Muscle of arm (tissue), 14 donors: Measurements from ENCODE around the gene GMNC. TPM values are rescaled to one million over a fixed set of nuclear protein-coding genes. Genes with fewer than 3 reads are reported as not detected.
"Not testable (repeated sequence)": the region's sequence is repeated elsewhere in the genome, so short reads cannot be mapped to it uniquely, and the experiment has no call there.

Source experiments
- DNase-seq: peaks from one replicate; pipeline ENCODE4 v3.0.0-alpha.2; 2013
- long read RNA-seq, 11 donors: transcript quantifications; one replicate each; lab custom pipeline, GENCODE V29; 2026
- polyA plus RNA-seq, 12 donors: library from polyadenylated mRNA; unstranded; fragments of 120-200 nt; gene quantifications; one replicate each; pipeline ENCODE4 v1.2.1, GENCODE V29; 2013; ENCODE audit not compliant: insufficient read length in 12 of 12

Gene GMNC
- under 1 TPM in 8 of 12 donors, not detected in 4; 0.04 to 0.19 (median 0.10) TPM for polyA plus RNA-seq
- long read RNA-seq, donor 1 = 0 reads
- long read RNA-seq, donor 2, partial matches to known transcripts = 0 of 1 reads
- long read RNA-seq, donor 2, other reads (novel, unspliced or antisense) = 0 of 1 reads
- long read RNA-seq, donor 3 = 0 reads
- long read RNA-seq, donor 4 = 0 reads
- long read RNA-seq, donor 5 = 0 reads
- long read RNA-seq, donor 6 = 0 reads
- long read RNA-seq, donor 7 = 0 reads
- long read RNA-seq, donor 8 = 0 reads
- long read RNA-seq, donor 9 = 0 reads
- long read RNA-seq, donor 10 = 0 reads
- long read RNA-seq, donor 11 = 0 reads

- peak; percentile 41 for DNase-seq
Measured at GRCh38 chr3:190862209-190863118, at the start of gene GMNC. TSS of gene GMNC (minus strand) at chr3:190862694. CDS start at chr3:190862615, 79 bp downstream.

- DNase-seq = no peak
Measured at GRCh38 chr3:190911382-190911781, 48.9 kb upstream of the GMNC start.

DNA sequence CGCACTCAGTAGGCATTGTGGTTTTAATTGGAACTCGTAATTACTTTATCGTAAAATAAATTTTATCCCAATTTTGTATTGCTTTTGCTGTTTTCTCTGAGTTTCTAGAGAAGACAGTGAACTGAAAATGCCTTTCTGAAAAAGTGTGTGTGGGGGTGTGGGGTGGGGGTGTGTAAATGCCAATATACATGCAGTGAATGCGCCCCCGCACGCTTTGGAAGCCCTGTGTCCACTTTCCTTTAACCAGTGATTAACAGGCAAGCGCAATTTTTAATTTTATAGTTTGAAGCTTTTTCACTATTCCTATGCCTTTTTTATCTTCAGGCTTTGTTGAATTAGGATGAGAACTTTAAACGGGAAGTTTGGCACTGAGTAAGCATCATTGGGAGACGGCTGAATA lies 47.4 kb upstream of the GMNC start:
- DNase-seq = no peak

GRCh38 chr3:190903156-190903555 lies 40.7 kb upstream of the GMNC start:
- no peak for DNase-seq

- no peak for DNase-seq
Measured at GRCh38 chr3:190902292-190902691, 39.8 kb upstream of the GMNC start.

DNA sequence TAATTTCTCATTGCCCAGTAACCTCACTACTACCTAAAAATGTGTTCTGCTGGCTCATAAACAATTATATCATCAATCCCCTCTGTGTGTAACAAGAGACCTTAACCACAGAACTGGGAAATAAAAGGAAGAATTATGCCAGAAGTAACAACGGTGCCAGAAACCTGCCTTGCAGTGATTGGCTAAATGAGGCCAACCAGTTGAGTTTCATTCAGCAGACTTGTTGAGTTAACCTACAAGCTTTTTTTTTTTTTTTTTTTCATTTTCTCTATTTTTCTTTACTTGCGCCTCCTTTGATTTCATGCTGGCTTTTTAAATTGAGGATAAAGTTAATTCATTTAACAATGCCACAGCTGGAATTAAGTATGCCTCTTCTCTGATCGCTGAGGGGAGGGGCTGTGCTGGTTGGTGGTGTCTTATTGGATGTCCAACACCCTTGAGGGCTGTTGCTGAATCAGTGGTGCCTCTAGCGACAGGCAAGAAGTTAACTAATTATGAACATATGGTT lies 30.0 kb upstream of the GMNC start:
- DNase-seq = no peak

DNA sequence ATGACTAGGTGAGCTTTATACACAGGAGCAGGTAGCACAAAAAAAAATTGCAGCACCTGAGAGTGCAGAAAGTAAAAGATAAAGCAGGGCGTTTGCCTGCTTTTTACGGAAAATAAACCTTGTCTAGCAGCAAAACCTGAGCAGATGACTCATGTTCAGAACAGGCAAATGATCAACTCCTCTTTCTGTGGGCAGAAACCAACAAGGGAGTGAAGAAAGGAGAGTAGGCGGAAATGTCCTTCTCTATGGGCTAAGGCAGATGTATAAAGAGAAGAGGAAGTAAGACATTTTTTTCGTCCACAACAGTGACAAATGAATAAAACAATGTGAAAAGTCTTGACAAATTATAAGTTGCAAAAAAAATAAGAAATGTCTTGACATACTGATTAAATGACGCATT lies 24.5 kb upstream of the GMNC start:
- no peak for DNase-seq

- DNase-seq = peak; percentile 68
Measured at GRCh38 chr3:190883973-190884832, 21.7 kb upstream of the GMNC start.

DNA sequence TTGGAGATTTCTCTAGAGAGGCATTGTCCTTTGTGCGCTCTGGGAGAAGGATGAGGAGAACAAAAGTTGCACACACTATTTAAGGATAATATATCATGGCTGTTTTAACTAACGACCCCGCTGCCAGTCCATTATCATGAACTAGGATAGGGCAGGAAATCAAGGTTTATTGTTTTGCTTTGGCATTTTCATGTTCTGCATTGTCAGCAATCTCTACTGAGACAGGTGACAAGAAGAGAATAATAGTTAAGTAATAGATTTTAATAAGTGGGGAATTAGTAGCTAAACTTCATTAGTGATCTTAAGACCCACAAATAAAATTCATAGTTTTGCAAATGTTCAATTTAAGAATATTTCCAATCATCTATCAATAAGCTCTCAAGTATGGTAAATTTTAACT lies 20.6 kb upstream of the GMNC start:
- no peak for DNase-seq

DNA sequence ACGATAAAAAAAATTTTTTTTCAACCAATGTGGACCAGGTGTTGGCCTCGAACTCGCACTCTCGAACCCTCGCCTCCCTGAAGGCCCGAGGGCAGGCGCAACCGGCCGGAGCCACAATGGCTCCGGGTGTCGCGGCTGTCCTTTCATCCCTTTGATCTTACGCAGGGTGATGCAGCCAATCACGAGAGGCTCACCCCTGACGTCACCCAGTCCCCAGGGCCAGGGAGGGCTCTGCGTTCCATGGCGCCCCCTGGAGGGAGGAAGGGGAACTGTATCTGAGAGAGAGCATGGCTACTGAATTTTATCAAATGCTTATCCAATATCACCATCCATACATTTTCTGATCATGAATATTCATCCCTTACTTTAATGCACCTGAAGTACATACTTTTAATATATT lies 15.4 kb upstream of the GMNC start:
- no peak for DNase-seq

GRCh38 chr3:190876433-190876832 lies 13.9 kb upstream of the GMNC start:
- not testable (repeated sequence) for DNase-seq

GRCh38 chr3:190875061-190875460 lies 12.6 kb upstream of the GMNC start:
- DNase-seq = not testable (repeated sequence)

- no peak for DNase-seq
Measured at GRCh38 chr3:190870127-190870526, 7.6 kb upstream of the GMNC start.

DNA sequence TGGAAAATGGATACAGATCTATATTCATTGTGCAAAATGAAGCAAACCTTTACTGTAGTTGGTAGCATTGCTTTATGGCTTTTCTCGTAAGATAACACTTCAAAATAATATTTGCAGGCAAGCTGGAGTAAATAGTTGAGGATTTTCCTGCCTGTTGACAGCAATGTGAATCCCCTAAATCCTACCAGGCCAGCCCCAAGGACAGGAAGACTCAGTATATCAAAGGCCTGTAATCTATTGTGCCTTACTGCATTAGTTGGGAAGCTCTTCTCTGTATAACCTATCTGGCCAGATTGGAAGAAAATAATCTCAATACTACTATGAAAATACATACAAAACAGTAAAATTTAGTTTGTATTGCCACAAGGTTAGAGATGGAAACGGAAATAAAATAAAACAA lies 4.6 kb upstream of the GMNC start:
- DNase-seq = no peak

GRCh38 chr3:190865828-190866227 lies 3.3 kb upstream of the GMNC start:
- no peak for DNase-seq

GRCh38 chr3:190865419-190865818 lies 2.9 kb upstream of the GMNC start:
- no peak for DNase-seq

DNA sequence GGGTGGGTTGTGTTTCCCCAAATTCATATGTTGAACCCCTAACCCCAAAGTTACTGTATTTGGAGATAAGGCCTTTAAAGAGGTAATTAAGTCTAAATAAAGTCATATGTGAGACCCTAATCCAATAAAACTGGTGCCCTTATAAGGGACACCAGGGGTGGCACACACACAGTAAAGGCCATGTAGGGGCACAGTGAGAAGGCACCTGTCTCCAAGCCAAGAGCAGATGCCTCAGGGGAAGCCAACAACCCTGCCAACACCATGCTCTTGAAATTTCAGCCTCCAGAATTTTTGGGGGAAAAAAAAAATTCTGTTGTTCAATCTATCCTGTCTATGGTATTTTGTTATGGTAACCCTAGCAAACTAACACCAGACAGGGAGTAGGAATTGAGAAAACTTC lies 1.5 kb upstream of the GMNC start:
- DNase-seq = no peak

DNA sequence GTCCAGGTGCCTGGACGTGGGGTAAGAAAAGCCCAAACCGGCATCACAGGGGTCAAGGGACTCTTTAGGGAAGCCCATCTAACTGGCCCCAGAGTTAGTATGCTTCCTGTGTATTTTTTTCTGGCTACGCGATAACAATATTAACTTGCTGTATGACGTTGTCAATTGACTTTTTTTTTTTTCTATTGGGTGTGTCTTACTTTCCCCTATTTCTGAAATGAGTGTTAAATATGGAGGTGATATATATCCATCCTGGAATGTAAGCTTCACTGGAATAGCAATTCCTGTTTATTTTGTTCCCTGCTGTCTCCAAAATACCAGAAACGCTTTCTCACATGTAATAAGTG lies 598 bp upstream of the GMNC start:
- DNase-seq = no peak

- DNase-seq = no peak
Measured at GRCh38 chr3:190860521-190860920, 2.0 kb downstream of the GMNC start.

GRCh38 chr3:190855151-190855550 lies 7.3 kb downstream of the GMNC start:
- no peak for DNase-seq

GRCh38 chr3:190854062-190854461 lies 8.4 kb downstream of the GMNC start:
- no peak for DNase-seq

DNA sequence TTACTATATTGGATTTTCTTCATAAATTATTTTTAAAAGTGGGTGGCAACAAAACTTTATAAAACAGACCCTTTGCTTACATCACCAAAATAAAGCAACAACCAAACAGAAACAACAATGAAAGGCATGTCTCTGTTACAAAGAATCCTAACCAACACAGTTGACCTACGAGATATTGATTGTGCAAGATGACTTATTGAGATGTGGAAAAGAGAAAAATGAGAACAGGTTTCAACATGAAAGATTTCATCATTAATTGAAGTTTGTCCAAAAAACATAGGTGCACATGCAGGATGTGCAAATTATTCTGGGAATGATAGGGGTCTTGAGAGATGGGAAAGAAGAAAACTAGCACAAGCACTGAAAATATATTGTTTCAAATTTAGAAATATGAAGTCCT lies 9.0 kb downstream of the GMNC start:
- no peak for DNase-seq
